IPS-NIHi7 (cell line): ENCODE data around the gene PSMD14.
"Not testable (repeated sequence)": the region's sequence is repeated elsewhere in the genome, so short reads cannot be mapped to it uniquely, and the experiment has no call there.

Experiments used
- DNase-seq: peaks from one replicate; pipeline ENCODE4 v3.0.0; 2012; ENCODE audit warnings: mixed read lengths; ENCODE audit errors: extremely low spot score

The PSMD14 gene

DNA sequence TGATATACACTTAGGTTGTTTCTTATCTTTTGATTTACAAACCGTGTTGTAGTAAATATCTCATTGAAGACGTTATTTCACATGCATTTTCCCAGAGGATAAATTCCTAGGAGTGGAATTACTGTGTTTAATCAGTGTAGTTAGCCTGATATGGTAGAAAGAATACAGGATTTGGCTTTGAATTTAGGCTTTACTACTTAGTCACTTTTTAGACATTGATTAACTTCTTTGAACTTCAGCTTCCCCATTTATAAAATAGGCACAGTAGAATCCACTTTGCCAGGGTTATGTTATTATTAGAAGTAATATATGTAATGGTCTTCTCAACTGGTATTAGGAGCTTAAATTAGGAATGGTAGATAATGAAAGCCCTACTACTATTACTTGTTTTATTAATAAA is 27.4 kb downstream of the PSMD14 start:
- DNase-seq, result no peak

DNA sequence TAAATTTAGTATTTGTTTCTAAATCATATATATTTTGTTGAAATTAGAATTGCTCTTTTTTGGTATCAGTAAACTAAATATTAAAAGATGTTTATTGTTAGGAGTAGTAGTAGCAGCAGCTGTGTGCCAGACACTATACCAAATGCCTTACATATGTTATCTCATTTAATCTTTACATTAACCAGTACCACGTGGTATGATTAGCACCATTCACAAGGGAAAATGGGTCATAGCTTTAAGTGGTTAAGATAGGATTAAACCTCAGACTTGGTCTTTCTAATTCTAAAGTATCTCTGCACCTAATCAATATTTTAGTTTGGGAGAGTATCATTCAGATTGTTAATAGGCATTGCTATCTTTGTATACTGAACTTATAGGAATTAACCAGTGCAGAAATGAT is 29.0 kb downstream of the PSMD14 start:
- DNase-seq, result no peak

DNA sequence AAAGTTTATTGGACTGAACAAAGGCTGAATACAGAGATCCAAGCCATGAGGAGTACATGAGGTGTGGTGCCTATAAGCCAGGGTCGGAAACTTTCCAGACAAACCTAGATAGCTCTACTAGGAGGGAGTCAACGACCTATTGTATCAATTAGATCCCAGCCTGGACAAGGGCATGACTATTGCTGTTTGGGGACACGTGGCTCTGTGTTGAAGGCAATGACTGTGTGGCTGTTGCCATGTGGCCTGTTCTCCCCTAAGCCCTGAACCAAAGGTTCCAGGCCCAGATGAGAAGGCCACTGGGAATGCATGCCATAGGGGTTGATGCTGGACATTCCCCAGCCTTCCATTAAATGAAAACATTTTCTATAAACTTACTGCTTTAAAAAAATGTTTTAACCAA is 31.3 kb downstream of the PSMD14 start:
- DNase-seq, result not testable (repeated sequence)

DNA sequence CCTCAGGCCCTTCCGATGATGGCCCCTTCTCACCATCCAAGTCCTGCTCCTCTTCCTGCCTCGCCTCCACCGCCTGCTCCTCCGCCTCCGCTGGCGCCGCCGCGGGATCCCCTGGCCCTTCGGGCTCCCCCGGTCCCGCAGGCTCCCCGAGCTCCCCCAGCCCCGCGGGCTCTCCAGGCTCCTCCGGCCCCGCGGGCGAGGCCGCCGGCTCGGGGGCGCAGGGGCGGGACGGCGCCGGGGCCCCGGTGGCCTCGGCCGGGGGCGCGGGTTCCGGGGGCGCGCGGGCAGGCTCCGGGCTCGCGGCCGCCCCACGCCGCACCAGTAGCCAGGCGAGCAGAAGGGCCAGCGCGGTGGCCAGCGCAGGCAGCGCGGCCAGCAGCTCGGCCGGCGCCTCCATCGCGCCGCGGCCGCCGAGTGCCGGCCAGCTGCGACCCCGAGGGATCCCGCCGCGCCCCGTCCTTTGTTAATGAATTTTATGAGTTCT is 32.7 kb downstream of the PSMD14 start:
- not testable (repeated sequence) for DNase-seq

DNA sequence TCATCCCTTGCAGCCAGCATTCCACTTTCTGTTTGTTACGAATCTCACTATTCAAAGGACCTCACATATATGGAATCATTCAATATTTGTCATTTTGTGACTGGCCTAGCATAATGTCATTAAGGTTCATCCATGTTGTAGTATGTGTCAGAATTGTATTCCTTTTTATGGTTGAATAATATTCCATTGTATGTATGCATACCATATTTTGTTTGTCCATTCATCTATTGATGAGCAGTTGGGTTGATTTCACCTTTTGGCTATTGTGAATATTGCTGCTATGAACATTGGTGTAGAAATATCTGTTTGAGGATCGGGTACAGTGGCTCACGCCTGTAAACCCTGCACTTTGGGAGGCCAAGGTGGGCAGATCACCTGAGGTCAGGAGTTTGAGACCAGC is 35.0 kb downstream of the PSMD14 start:
- DNase-seq, result no peak

DNA sequence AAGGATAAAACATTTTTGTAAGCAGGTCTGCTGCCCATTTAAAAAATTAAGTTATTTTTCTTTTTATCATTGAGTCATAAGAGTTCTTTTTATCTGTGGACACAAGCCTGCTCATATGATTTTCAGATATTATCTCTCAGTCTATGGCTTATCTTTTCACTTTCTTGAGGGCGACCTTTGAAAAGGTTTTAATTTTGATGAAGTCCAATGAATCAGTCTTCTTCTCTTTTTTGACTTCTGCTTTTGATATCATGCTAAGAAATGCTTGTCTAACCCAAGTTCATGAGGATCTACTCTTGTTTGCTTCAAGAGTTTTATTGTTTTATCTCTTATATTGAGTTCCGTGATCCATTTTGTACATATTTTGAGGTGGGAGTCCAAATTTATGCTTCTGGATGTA is 36.5 kb downstream of the PSMD14 start:
- no peak for DNase-seq

DNA sequence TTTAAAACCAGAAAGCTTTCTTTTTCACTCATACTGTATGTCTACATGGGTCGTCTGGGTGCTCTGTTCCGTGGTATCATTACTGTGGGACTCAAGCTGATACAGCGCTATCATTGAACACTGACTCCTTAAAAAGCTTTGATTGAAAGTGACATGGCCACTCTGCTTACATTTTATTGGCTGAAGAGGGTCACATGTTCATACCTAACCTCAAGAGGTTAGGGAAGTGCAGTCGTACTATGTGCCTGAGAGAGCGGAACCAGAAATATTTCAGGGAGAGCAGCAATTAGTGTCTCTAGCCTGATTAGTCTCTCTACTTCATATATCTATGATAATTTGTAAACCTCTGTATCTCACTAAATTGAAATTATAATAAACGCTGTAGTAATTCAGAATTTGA is 43.5 kb downstream of the PSMD14 start:
- DNase-seq, result no peak

DNA sequence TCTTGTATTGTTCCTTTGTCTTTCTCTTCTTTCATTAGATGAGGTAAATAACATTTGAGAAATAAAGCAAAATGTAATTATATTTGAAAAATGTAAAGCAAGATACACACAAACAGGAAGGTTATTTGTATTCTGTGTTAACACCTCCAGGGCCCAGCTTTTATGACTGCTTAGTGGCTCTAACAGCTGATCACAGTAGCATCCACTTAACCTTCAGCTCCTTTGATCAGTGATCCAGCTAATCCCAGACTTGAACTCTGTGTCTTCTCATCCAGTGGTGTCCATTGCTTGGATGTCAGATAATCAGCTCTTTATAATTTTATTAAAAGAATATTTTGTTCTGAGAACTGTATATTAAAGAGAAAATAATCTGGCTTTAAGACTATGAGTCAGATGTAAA is 44.5 kb downstream of the PSMD14 start:
- DNase-seq, result no peak

DNA sequence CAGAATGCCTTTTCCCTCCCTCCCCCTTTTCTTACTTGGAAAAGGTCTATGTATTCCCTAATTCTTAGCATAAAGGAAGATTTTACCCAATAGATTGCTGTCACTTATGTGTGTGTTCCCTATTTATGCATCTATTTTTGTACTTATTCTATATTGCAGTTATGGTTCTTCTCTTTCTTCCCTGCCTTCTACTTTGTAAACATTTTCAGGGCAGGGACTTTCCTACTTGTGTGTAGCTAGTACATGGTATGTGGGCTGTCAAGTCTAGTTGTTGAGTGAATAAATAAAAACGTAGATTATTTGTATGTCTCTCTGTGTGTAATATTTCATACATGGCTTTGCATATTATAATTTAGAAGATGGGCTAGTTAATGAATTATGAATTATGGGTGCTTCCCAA is 45.3 kb downstream of the PSMD14 start:
- no peak for DNase-seq

DNA sequence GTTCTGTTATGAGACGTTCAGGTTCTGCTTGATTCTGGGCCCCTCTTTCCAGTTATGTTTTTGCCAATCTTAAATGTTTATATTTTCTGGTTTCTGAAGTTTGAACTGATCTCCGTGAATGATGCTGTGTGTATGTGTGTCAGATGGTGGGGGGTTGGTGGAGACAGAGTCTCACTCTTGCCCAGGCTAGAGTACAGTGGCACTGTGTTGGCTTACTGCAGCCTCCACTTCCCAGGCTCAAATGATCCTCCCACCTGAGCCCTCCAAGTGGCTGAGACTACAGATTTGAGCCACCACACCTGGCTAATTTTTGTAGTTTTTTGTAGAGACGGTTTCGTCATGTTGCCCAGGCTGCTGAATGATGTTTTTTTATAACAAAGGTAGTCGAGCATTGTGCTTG is 45.9 kb downstream of the PSMD14 start:
- DNase-seq, result no peak

DNA sequence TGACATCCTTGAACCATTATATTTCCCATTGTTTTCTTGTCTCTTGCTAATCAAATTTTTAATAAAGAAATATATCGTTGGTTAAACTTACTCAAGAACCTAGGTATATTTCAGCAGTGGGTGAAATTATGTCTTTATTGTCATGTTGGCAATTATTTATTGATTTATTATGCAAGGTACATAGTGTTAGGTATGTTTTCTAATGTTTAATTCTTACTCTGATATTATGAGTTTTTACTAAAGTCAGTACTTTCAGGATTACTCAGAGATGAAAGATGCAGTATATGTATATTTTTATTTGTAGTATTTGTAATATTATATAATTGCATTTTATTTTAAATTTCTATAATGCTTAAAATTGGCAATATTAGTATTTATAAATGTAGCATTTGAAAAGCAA is 46.9 kb downstream of the PSMD14 start:
- no peak for DNase-seq

DNA sequence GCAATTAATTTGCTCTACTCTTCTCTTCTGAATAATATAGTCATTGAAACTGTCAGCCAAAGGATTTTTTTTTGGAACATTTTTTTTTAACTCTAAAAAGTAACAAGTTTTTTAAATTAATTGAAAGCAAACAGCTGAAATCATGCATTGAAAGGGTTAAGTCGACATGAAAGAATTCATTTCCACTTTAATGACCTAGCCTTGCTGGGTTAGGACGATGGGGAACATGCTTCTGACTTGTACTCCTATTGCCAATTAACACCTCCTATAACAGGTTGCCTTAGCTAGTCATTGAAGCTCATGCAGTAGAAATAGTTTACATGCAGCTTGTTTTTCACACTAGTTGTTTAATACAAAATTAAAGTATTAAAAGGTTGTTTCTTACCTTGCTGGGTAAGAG is 47.8 kb downstream of the PSMD14 start:
- no peak for DNase-seq

DNA sequence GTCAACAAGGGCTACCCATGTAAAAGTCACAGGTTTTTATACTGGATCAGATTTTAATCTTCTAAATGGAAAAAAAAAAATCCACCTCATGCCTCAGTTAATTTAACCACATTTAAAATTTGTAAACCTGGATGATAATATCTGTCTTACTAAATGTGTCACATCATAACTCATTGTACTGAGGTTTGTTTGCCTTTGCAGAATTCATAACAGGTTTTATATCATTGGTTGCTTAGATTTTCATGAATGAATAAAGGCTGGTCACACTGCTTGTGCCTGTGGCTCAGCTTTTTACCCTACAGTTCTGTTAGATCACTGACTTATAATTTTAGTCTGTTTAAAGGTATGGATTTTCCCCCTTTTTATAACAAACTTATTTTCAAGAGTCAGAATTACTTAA is 48.9 kb downstream of the PSMD14 start:
- DNase-seq, result no peak

DNA sequence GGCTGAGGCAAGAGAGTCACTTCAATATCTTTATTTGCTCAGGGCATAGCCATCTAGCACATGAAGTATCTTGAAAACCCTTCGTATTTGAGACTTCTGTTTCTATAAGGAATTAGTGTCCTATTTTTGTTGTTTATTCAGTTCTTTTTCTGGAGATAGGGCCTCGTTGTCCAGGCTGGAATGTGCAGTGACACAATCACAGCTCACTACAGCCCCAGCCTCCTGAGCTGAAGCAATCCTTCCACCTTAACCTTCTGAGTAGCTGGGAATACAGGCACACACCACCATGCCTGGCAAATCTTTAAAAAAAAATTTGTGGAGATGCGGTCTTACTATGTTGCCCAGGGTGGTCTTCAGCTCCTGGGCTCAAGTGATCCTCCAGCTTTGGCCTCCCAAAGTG is 50.6 kb downstream of the PSMD14 start:
- DNase-seq, result no peak

DNA sequence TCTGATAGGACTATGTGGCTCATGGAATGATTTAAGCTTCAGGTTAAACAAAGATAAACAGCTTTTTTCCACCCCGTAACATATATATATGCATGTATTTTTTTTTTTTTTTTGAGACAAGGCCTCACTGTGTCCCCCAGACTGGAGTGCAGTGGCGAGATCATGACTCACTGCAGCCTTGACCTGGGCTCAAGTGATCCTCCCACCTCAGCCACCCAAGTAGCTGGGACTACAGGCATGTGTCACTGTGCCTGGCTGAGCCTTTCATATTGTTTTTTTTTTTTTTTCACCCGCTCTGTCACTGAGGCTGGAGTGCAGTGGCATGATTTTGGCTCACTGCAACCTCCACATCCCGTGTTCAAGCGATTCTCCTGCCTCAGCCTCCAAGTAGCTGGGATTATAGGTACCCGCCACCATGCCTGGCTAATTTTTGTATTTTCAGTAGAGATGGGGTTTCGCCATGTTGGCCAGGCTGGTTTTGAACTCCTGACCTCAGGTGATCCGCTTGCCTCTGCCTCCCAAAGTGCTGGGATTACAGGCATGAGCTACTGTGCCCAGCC is 52.0 kb downstream of the PSMD14 start:
- DNase-seq, result not testable (repeated sequence)

DNA sequence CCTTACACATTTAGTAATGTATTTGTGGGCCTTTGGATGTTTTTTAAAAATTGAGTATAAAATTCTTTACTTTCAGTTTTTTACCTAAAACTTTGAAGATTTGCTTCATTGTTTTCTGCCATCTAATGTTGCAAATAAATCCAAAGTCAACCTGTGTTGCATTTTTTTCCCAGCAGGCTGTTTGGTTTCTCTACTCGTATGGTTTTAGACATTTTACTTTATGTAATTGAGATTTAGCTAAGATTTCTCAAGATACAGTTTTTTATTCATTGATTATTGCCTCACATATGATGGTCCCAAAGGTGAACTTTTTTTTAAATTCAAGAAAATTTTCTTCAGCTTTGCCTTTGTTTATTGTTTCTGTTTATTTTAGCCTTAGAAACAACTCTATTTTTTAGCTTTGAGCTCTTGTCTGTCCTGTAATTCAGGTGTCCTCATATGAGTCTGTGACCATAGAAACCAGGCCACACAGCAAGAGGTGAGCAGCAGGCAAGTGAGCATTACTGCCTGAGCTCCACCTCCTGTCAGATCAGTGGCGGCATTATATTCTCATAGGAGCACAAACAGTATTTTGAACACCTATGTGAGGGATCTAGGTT is 54.4 kb downstream of the PSMD14 start:
- DNase-seq, result no peak

DNA sequence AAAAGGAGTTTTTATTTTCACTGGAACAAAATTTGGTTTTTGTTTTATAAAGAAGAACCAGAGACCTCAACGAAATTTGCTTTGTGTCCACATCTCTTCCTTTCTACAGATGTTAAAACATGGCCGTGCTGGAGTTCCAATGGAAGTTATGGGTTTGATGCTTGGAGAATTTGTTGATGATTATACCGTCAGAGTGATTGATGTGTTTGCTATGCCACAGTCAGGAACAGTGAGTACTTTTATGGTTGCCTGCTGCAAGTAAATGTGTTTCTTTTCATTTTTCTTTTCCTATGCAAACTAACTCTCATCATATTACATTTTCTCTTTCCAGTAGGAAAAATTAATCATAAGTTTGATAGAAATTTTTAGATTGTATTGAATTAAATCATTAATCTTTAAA is 59.5 kb downstream of the PSMD14 start:
- DNase-seq, result no peak

DNA sequence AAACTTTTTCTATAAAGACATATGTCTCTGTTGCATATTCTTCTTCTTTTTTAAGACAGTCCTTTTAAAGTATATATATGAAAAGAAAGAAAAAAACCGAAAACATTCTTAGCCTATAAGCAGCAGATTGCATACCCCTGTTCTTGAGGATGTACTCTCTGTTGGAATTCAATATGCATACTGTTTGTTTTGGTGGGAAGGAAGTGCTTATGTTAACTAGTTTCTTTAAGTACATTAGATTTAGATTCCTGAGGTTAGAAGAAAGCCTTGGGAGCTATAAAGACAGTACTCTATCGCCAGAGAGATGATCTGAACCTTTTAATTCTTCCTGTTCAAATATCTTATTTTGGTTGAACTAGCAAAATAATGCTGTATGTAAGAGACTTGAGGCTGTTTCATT is 61.1 kb downstream of the PSMD14 start:
- DNase-seq, result no peak

DNA sequence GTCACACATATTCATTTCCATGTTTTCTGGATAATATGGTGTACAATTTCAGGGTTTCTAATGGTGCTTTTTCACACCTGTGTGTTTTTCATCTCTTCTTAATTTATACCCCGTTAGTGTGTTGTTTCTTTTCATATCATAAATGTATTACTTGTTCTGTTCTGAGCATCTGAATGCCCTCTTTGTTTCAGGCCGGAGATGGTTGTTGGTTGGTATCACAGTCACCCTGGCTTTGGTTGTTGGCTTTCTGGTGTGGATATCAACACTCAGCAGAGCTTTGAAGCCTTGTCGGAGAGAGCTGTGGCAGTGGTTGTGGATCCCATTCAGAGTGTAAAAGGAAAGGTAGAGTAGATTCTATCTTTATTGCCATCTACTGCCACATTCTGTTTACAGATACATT is 62.8 kb downstream of the PSMD14 start:
- no peak for DNase-seq

DNA sequence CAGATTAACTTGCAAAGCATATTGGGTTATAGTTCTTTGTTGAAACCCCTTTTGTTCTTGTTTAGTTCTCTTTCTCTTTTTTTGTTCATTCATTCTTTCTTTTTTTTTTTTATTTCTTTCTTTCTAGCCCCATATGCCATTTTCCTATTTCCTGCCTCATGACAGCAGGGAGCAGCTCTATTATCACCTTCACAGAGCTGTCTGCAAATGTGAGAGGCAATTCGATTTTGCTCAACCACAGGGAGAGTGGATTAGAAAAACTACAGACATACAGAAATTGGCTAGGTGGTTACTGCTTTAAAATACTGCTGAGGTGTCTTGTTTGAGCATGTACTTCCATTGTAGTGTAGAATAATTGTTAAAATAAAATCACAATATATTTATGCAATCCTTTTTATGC is 63.6 kb downstream of the PSMD14 start:
- DNase-seq, result no peak

DNA sequence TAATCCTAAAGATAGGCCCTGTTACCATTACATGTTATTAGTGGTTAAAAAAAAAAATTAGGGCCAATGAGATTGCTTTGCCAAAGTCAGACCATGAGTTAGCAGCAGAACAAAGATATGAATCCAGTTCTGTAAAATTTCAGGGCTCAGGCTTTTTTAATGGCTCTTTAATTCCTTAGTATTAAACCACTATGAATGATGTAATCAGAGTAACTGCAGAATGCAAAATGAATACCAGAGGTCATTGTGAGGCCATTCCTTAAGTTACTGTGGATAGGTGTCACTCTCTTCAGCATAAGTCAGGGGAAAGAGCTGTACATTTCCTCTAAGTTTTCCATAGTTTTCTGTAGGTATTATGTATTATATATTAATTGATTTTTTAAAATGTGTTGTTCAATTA is 65.7 kb downstream of the PSMD14 start:
- DNase-seq, result no peak

DNA sequence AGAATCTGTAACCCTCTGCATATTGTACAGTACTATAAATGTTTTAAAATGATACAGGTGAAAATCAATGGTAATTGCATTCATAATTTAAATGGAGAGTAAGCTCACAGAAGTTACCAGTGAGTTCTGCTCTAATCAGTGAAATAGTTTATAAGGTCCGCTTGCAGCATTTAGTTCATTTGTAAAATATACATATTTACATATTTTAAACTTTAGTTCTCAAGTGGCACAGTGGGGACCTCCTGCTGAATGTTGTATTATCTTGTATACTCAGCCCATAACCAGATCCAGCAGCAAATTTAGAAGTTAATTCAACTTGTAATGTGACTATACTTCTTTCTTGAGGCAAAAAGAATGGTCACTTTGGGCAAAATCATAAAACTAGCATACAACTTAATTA is 66.2 kb downstream of the PSMD14 start:
- no peak for DNase-seq

DNA sequence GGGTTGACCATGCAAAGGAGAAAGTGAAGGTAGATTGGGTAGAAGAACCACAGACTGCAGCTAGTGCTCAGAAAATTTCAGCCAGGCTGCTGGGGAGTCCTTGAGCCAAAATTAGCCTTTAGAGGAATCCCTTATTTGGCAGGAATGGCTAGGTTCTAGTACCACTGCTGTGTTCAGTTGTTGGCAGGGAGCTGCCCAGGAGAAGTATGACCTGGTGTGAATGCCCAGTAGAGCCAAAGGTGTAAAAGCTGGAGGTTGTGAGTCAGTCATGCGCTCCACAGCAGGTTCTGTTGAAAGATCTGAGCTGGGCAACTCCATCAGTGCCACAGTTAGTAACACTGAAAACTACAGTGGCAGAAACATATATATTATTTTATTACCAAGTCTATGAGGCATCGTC is 71.5 kb downstream of the PSMD14 start:
- no peak for DNase-seq

DNA sequence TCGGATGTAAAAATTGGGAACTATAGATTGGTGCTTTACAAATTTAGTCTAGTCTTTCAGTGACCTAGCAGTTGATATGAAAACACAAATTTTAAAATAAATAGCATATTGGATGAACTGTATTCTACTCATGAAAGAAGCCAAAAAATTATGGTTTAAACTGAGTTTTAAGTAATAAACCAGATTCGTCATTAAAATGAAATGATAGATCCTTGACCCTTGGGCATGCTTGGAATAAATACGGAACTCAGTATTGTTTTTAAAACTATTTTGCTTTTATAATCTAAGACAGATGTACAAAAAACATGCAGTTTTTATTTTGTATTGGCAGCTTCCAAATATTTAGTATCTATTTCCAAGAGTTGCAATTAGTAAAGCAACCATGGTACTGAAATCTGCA is 73.3 kb downstream of the PSMD14 start:
- DNase-seq, result no peak
